ENCODE results near the gene ARHGAP33. TPM values are rescaled to one million over a fixed set of nuclear protein-coding genes. Genes with fewer than 3 reads are reported as not detected.
"Not testable (repeated sequence)": the region's sequence is repeated elsewhere in the genome, so short reads cannot be mapped to it uniquely, and the experiment has no call there.

Gene ARHGAP33
- total RNA-seq, 1 donor from 2014 or later, result 5.1 TPM

DNA sequence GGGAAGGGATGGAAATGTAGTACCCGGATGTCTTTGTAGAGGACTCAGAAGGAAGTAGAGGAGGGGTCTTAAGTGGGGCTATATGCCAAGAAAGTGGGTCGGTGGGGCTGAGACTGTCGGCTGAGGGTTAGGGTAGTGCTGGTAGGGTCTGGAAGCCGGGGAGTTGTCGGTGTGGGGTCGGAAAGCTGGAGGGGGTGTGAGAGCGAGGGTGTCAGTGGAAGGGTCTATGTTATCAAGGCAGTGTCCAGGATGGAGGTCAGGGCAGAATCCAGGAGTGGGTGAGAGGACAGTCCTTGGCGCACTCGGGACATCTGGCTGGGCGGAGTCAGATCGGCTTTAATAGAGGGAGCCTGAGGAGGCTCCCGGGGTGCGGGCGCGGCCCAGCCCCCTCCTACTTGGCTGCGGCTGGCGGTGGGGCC, 20.2 kb upstream of the ARHGAP33 start:
- DNase-seq (ENCODE audit: low read depth), result no peak

- DNase-seq (ENCODE audit: low read depth), result no peak
Measured at GRCh38 chr19:35755550-35756376, 19.6 kb upstream of the ARHGAP33 start.

DNA sequence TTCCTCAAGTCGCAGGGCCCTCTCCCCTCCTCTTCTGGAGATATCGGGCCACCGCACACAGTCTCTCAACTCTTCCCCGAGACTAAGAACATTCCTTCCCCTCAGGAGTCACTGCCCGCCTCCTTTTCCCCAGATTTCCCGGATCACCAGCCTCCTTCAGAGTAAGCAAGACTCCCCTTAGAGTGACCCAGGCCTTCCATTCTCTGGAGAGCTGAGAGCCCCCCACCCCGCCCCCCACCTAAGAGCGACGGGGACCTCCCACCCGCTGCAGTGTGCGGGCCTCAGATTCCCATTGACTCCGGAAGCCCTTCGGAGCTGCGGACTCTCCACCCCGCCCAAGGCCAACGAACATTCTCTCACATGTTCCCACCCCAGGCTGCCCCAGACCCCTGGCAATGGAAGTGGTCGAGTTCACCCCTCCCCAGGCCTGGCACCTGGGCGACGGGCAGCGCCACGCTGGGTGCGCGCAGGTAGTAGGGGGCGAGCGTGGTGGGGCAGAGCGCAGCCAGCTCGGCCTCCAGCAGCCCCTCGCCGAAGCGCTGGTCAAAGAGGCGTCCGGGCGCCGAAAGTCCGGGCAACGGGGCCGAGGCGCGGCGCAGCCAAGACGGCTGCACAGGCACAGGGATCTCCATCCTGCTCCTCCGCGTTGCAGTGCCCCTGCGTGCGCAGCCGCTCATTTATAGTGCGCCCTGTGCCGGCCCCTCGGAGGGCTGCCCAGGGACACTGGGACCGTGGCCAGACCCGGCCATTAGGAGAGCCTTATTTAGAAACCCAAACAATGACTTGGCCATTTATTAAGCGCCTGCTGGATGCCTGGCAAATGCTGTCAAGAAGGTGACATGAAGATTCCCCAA, 18.8 kb upstream of the ARHGAP33 start, which contains the start of gene HSPB6:
TSS of gene HSPB6 (minus strand) at position 653 of the 854 bp plus-strand sequence. CDS start at position 632, 21 bp downstream.
- no peak for DNase-seq (ENCODE audit: low read depth)

DNA sequence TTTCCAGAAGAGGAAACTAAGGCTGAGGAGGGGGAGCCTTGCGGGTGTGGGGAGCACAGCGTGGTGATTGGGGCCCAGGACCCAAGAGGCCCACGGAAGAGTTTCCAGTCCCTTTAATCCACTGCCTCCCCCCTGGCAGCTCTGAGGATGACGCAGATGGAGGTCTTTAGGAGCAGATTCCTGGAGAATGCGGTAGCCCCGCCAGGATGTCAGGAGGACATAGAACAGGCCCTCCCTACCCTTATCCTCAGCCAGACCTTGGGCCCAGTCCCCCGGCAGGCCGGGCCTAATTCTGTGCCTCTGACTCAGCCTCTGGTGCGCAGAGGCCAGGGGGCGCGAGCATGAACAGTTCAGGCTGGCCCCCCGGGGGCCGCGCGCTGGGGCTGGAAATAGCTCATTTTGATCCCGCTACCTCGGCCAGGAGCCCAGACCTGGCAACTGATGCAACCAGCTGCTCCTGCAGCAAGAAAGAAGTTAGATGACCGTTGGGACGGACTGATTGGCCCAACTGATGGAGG, 18.1 kb upstream of the ARHGAP33 start:
- DNase-seq (ENCODE audit: low read depth), result no peak

DNA sequence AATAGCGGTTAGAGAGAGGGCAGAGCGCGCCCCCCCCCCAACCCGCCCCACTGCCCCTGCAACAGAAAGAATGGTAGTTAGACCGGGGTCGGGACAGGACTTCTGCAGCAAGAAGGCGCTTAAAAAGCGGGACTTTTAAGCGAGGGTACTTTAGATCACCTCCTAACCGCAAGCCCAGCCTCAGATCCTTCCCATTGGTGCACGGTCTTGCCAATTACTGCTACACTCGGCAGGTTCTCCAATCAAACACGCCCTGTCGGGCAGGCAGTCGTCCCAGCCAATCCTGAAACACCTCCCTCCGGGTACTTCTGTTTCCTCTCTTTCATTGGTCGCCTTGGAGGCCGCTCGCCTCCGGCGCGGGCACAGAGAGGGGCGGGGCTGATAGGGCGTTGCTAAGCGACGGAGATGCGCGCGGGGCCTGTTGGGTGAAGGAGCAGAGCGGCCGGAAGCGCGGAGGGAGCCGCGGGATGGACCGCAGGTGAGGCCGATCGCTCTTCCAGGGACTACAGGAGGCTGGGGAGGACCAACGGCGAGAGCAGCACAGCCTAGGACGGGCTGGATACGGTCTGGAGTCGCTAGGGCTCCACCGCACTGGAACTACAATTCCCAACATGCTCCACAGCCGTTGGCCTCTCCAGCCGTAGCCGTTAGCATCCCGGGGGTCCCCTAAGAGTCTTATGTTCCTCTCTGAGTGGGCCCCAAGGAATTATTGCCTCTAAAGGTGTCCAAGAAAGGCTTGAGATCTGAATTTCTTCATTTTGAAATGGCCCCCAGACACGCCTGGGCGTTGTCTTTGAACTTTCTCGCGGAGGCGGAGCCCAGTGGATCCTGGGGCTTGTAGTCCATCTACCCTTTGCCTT, 17.4 kb upstream of the ARHGAP33 start, which contains the start of gene PROSER3:
TSS of gene PROSER3 (plus strand) at position 428 of the 860 bp plus-strand sequence. CDS start at position 468, 40 bp downstream.
- DNase-seq (ENCODE audit: low read depth), result peak; percentile 99

GRCh38 chr19:35759697-35760096, 15.7 kb upstream of the ARHGAP33 start:
- DNase-seq (ENCODE audit: low read depth), result no peak

- peak; percentile 58 for DNase-seq (ENCODE audit: low read depth)
Measured at GRCh38 chr19:35760711-35761349, 14.5 kb upstream of the ARHGAP33 start.

DNA sequence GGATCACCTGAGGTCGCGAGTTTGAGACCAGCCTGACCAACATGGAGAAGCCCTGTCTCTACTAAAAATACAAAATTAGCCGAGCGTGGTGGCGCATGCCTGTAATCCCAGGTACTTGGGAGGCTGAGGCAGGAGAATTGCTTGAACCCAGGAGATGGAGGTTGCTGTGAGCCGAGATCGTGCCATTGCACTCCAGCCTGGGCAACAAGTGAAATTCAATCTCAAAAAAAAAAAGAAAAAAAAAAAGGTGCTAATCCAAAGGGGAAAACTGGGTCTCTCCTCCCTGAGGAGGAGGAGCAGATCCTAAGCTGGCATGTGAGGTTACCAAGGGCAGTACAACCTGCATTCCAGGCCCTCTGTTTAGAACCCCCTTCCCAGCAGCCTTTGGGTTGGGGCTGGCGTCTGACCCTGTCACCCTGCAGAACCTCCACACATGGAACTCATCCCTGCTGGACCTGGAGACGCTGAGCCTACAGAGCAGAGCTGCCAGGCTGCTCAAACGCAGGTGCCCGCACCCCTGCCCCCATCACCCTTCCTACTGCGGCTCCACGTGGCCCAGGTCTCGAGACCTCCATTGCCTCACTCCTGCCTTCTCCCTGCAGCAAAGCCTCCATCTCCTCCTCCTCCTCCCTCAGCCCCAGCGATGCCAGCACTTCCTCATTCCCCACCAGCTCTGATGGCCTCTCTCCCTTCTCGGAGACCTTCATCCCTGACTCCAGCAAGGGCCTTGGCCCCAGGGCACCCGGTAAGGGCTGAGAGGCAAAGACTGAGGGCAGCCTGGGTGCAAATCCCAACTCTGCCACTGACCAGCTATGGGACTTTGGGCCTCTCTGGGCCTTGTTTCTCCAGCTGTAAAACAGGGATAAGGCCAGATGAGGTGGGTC, 10.7 kb upstream of the ARHGAP33 start:
- DNase-seq (ENCODE audit: low read depth), result no peak

DNA sequence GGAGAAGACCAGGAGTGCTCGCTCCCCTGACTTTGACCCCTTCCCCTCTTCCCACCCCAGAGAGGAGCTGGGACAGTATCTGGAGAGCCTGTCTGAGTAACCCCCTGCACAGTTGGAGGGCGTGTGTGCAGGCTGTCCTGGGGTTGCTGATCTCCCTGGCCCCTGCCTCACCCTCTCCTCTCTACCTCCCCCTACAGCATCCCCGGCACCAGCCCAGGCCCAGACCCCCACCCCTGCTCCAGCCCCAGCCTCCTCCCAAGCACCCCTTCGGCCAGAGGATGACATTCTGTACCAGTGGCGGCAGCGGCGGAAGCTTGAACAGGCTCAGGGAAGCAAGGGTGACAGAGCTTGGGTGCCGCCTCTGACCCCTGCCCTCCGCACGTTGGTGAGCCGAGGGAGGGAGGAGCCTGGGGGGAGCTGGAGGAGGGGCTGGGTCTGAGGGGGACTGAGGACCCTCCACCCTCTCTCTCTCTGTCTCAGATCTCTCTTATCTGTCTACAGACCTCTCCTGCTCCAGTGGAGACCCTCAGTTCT, 8.7 kb upstream of the ARHGAP33 start:
- no peak for DNase-seq (ENCODE audit: low read depth)

DNA sequence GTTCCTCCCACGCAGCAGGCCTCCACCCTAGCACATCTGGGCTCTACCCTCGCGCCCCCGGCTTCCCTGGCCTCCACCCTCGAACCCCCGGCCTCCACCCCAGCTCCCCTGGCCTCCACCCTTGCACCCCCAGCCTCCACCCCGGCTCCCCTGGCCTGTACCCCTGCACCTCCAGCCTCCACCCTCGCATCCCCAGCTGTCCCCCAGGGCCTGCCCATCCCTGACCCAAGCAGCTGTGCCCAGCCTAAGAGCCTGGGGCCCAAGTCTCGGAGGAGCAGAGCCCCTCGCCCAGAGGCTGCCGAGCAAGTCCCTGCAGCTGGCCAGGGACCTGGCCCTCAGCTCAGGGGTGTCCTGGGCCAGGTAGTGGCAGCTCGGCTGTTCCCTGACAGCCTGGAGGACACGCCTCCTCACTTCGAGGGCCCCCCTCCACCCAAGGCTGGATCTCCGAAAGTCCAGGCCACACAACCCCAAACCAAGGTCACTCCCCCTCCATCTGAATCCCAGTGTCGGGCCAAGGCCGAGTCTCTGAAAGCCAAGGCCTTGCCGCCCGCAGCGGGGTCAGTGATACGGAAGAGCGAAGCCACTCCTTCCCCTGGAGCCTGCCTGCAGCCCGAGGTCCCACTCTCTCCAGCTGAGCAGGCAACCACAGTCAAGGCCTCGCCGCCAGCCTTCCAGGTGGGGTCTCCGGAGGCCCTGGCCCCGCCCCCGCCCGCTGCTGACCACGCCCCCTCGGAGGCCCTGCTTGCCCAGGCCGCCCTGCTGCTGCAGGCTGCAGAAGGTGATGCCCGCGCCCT, 7.9 kb upstream of the ARHGAP33 start:
- DNase-seq (ENCODE audit: low read depth), result peak; percentile 42

DNA sequence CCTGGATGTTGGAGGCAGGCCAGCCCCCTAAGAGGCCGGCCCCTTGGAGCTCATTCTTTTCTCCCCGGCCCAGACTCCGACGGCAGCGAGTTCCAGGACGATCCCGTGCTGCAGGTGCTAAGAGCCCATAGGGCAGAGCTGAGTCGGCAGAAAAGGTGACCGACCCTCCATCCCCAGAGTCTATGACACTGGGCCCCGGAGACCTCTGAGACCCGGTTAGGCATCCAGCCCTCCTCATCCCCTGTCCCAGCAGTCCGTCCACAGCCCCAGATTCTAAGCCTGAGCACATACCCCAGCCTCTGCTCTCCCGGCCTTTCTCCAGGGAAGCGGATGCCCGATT, 7.3 kb upstream of the ARHGAP33 start:
- DNase-seq (ENCODE audit: low read depth), result no peak

GRCh38 chr19:35772362-35772761, 3.0 kb upstream of the ARHGAP33 start:
- not testable (repeated sequence) for DNase-seq (ENCODE audit: low read depth)

GRCh38 chr19:35773020-35773806, 2.2 kb upstream of the ARHGAP33 start:
- peak; percentile 92 for DNase-seq (ENCODE audit: low read depth)

DNA sequence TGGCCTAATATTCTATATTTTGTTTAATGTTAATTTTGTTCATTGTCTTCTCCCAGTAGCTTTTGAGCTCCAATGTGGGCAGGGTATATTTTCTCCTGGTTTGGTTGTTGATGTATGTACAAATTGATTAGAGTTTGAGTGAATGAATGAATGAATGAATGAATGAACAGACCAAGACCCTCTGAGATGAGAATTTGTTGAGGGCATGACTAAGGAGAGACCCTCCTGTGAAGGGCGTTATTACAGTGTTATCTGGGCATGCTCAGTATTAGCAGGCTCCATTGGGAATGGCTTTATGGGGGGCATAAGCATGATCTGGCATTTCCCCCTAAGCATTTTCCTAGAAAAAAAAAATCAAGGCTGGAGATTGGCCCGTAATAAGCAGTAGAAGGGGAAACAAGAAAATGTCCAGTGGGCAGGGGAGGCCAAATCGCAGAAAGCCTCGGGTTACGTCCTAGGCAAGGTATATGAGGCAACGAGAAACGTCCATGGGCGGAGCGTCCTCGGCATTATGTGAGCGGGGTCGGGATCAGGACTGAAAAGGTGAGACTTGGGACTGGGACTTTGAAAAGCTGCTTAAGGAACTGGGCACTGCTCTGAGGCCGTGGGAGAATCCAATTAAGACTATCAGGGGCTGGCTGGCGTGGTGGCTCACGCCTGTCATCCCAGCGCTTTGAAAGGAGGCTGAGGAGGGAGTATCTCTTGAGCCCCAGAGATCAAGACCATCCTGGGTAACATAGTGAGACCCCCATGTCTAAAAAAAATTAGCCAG, 904 bp upstream of the ARHGAP33 start:
- no peak for DNase-seq (ENCODE audit: low read depth)

DNA sequence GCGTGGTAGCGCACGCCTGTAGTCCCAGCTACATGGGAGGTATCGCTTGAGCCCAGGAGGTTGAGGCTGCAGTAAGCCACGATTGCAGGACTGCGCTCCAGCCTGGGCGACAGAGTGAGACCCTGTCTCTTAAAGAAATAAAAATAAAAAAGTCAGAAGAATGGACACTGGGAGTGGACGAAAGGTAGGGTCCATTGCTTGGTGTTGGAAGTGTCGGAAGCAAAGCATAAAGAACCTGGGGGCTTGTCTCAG, 392 bp upstream of the ARHGAP33 start:
- no peak for DNase-seq (ENCODE audit: low read depth)

- no peak for DNase-seq (ENCODE audit: low read depth)
Measured at GRCh38 chr19:35776102-35776788, 881 bp downstream of the ARHGAP33 start.
